Measurements from ENCODE around the gene NPAS2. TPM values are rescaled to one million over a fixed set of nuclear protein-coding genes. Genes with fewer than 3 reads are reported as not detected.
A peak's percentile ranks its signal among the peaks of the same experiment; 100 is the strongest.

The NPAS2 gene
- polyA plus RNA-seq, 1 donor (not counting 4 experiments of a cell fraction or from before 2014, with no cell fraction given): 17.7 TPM

GRCh38 chr2:100900156-100900795 lies 80.3 kb downstream of the NPAS2 start:
- FAIRE-seq: no peak
- Histone ChIP-seq H4K20me1 (ENCODE audit: control insufficient read depth, extremely low read depth, insufficient read depth, low read length) (no peaks in the 10 kb centered on the region), H3K79me2 (ENCODE audit: control insufficient read depth, insufficient read depth, low read length) (no peaks in the 10 kb centered on the region), H3K27ac (ENCODE audit: control insufficient read depth, insufficient read depth, low read length) (no peak overlapping the region), H3K4me2 (ENCODE audit: control insufficient read depth, extremely low read depth, insufficient read depth, low read depth, low read length) (no peak overlapping the region), H3K27me3 (ENCODE audit: control insufficient read depth, extremely low read depth, insufficient read depth, low read length) (no peaks in the 10 kb centered on the region), H3K9me3 (ENCODE audit: control insufficient read depth, low read depth, low read length) (no peaks in the 10 kb centered on the region), H3K9ac (ENCODE audit: control insufficient read depth, extremely low read depth, insufficient read depth, low read length) (no peak overlapping the region), H2AFZ (ENCODE audit: control insufficient read depth, low read length) (no peak overlapping the region), H3K9me1 (ENCODE audit: control insufficient read depth, extremely low read depth, insufficient read depth, low read length) (peaks cover 2% of the 10 kb centered on the region), H3K36me3 (ENCODE audit: control insufficient read depth in 2 of 2, extremely low read depth in 1 of 2, insufficient read depth in 2 of 2, low read length in 2 of 2) (peaks cover 6 to 11% of the 10 kb centered on the region in 2 experiments), H3K4me1 (ENCODE audit: control insufficient read depth, extremely low read depth, insufficient read depth, low read length) (peaks cover 32% of the 10 kb centered on the region), H3K4me3 (ENCODE audit: control insufficient read depth in 2 of 3, extremely low read depth in 1 of 3, insufficient read depth in 2 of 3, low read depth in 1 of 3, low read length in 3 of 3) (no peak overlapping the region)
- DNase-seq (ENCODE audit: low read depth, low spot score): no peak
- dilution Hi-C loops (cut with MboI; ENCODE audit: extremely low pct_ligation_motif_present, low sequenced_read_pairs): no loop called here
- TF ChIP-seq, protein P1, sequence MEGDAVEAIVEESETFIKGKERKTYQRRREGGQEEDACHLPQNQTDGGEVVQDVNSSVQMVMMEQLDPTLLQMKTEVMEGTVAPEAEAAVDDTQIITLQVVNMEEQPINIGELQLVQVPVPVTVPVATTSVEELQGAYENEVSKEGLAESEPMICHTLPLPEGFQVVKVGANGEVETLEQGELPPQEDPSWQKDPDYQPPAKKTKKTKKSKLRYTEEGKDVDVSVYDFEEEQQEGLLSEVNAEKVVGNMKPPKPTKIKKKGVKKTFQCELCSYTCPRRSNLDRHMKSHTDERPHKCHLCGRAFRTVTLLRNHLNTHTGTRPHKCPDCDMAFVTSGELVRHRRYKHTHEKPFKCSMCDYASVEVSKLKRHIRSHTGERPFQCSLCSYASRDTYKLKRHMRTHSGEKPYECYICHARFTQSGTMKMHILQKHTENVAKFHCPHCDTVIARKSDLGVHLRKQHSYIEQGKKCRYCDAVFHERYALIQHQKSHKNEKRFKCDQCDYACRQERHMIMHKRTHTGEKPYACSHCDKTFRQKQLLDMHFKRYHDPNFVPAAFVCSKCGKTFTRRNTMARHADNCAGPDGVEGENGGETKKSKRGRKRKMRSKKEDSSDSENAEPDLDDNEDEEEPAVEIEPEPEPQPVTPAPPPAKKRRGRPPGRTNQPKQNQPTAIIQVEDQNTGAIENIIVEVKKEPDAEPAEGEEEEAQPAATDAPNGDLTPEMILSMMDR (optimal IDR thresholded peaks at IDR 0.05 in 1 of 3, IDR thresholded peaks at IDR 0.05 in 1 of 3, conservative IDR thresholded peaks at IDR 0.05 in 1 of 3; ENCODE audit: extremely low read depth in 1 of 3, insufficient read depth in 2 of 3, low read length in 3 of 3): no peak
- TF ChIP-seq EZH2 (IDR thresholded peaks at IDR 0.05; ENCODE audit: low read length): no peak

GRCh38 chr2:100902817-100903405 lies 83.0 kb downstream of the NPAS2 start:
- peak; percentile 60 for DNase-seq (ENCODE audit: low read depth, low spot score)
- Histone ChIP-seq H3K9me3 (ENCODE audit: control insufficient read depth, low read depth, low read length) (no peaks in the 10 kb centered on the region), H4K20me1 (ENCODE audit: control insufficient read depth, extremely low read depth, insufficient read depth, low read length) (no peaks in the 10 kb centered on the region), H3K36me3 (ENCODE audit: control insufficient read depth in 2 of 2, extremely low read depth in 1 of 2, insufficient read depth in 2 of 2, low read length in 2 of 2) (peaks cover 13 to 30% of the 10 kb centered on the region in 2 experiments), H3K79me2 (ENCODE audit: control insufficient read depth, insufficient read depth, low read length) (no peaks in the 10 kb centered on the region), H3K27ac (ENCODE audit: control insufficient read depth, insufficient read depth, low read length) (peak overlapping the region; percentile 54), H3K9ac (ENCODE audit: control insufficient read depth, extremely low read depth, insufficient read depth, low read length) (peak overlapping the region; percentile 26), H3K4me1 (ENCODE audit: control insufficient read depth, extremely low read depth, insufficient read depth, low read length) (peaks cover 32% of the 10 kb centered on the region), H3K27me3 (ENCODE audit: control insufficient read depth, extremely low read depth, insufficient read depth, low read length) (no peaks in the 10 kb centered on the region), H3K4me3 (ENCODE audit: control insufficient read depth in 2 of 3, extremely low read depth in 1 of 3, insufficient read depth in 2 of 3, low read depth in 1 of 3, low read length in 3 of 3) (peak overlapping the region in 1 of 3 experiments; percentile 39), H2AFZ (ENCODE audit: control insufficient read depth, low read length) (no peak overlapping the region), H3K4me2 (ENCODE audit: control insufficient read depth, extremely low read depth, insufficient read depth, low read depth, low read length) (peak overlapping the region; percentile 65), H3K9me1 (ENCODE audit: control insufficient read depth, extremely low read depth, insufficient read depth, low read length) (peaks cover 2% of the 10 kb centered on the region)
- dilution Hi-C loops (cut with MboI; ENCODE audit: extremely low pct_ligation_motif_present, low sequenced_read_pairs): no loop called here
- TF ChIP-seq, protein P1 (optimal IDR thresholded peaks at IDR 0.05 in 1 of 3, IDR thresholded peaks at IDR 0.05 in 1 of 3, conservative IDR thresholded peaks at IDR 0.05 in 1 of 3; ENCODE audit: extremely low read depth in 1 of 3, insufficient read depth in 2 of 3, low read length in 3 of 3): no peak
- TF ChIP-seq EZH2 (IDR thresholded peaks at IDR 0.05; ENCODE audit: low read length): no peak
- FAIRE-seq: peak; percentile 89

Data from keratinocyte (primary cell).